HTR-8/SVneo (cell line): ENCODE measurements around the gene KLF7.
"Not testable (repeated sequence)": the region's sequence is repeated elsewhere in the genome, so short reads cannot be mapped to it uniquely, and the experiment has no call there.

Source experiments
- DNase-seq: peaks from one replicate; pipeline ENCODE4 v3.0.0; 2011; ENCODE audit warnings: low spot score, mixed read lengths; ENCODE audit not compliant: insufficient read length
- FAIRE-seq: peaks from 2 replicates; lab custom pipeline; 2011; peaks lifted over from hg19 to GRCh38; lab: Jason Lieb, UNC

Gene KLF7

GRCh38 chr2:207041279-207041678 lies 124.5 kb downstream of the KLF7 start:
- DNase-seq (no peak), FAIRE-seq (no peak)

- DNase-seq: no peak
- no peak for FAIRE-seq
Measured at GRCh38 chr2:207040696-207041095, 125.1 kb downstream of the KLF7 start.

GRCh38 chr2:207039225-207039624 lies 126.5 kb downstream of the KLF7 start:
- DNase-seq: no peak
- FAIRE-seq: no peak

- no peak for FAIRE-seq
- no peak for DNase-seq
Measured at GRCh38 chr2:207038299-207038698, 127.4 kb downstream of the KLF7 start.

- DNase-seq (no peak), FAIRE-seq (no peak)
Measured at GRCh38 chr2:207037896-207038295, 127.9 kb downstream of the KLF7 start.

- not testable (repeated sequence) for DNase-seq, FAIRE-seq
Measured at GRCh38 chr2:207037023-207037422, 128.7 kb downstream of the KLF7 start.

- FAIRE-seq (no peak), DNase-seq (no peak)
Measured at GRCh38 chr2:207035875-207036274, 129.9 kb downstream of the KLF7 start.

- FAIRE-seq: no peak
- no peak for DNase-seq
Measured at GRCh38 chr2:207032490-207032889, 133.3 kb downstream of the KLF7 start.
